ENCODE measurements around the gene XRN1.

The XRN1 gene

GRCh38 chr3:142436951-142437585 lies 10.8 kb downstream of the XRN1 start:
- peaks cover 11% of the 10 kb centered on the region; the same call in 1 of the 2 replicates for H4K20me1 ChIP-seq (ENCODE audit: low read depth, low read length)
- H3K9ac ChIP-seq (ENCODE audit: low read length): no peak overlapping the region
- no peak for TF ChIP-seq CTCF (IDR thresholded peaks at IDR 0.05; ENCODE audit: insufficient read depth, low read length, poor library complexity, severe bottlenecking)
- no peak for TF ChIP-seq EZH2phosphoT487 (conservative IDR thresholded peaks at IDR 0.05; ENCODE audit: low read length)
- H3K27me3 ChIP-seq (ENCODE audit: low read length): no peaks in the 10 kb centered on the region
- no peak overlapping the region for H2AFZ ChIP-seq (ENCODE audit: low read depth, low read length, severe bottlenecking)
- H3F3A ChIP-seq (ENCODE audit: insufficient read depth): no peaks in the 10 kb centered on the region; the same call in 1 of the 2 replicates
- no peak overlapping the region for H3K4me3 ChIP-seq (ENCODE audit: insufficient read depth, low read length, poor library complexity, severe bottlenecking)
- peaks cover 24% of the 10 kb centered on the region for H3K79me2 ChIP-seq (ENCODE audit: insufficient read depth, low read length)
- no peaks in the 10 kb centered on the region; the same call in 1 of the 2 replicates for H3K36me3 ChIP-seq (ENCODE audit: low read length)
- H3K27ac ChIP-seq (ENCODE audit: low read depth, low read length): no peak overlapping the region
- H3K4me2 ChIP-seq (ENCODE audit: low read depth, low read length, poor library complexity, severe bottlenecking): no peak overlapping the region
- H3K9me2 ChIP-seq (replicated peaks; ENCODE audit: insufficient read depth, low read length): no peaks in the 10 kb centered on the region
- no peaks in the 10 kb centered on the region for H3K9me3 ChIP-seq (ENCODE audit: insufficient read depth, low read length)

DNA sequence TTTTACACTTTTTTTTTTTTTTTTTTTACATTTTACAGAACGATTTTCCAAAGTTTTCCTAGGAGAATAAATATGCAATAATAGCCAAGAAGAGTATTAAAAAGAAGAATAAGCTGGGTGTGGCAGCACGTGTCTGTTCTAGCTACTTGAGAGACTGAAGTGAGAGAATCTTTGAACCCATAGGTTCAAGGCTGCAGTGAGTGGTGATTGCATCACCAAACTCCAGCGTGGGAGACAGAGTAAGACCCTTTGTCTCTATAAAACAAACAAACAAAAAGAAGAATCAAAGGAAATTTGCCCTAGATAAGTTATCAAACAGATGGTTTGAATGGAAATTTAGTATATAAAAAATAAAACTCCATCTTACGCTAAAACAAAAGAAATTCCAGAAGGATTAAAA lies 13.3 kb downstream of the XRN1 start:
- H3K4me2 ChIP-seq (ENCODE audit: low read depth, low read length, poor library complexity, severe bottlenecking): no peak overlapping the region

GRCh38 chr3:142433110-142433509 lies 14.7 kb downstream of the XRN1 start:
- no peak overlapping the region for H3K9ac ChIP-seq (ENCODE audit: low read length)
- H3K9me3 ChIP-seq (ENCODE audit: insufficient read depth, low read length): no peaks in the 10 kb centered on the region
- H3K4me2 ChIP-seq (ENCODE audit: low read depth, low read length, poor library complexity, severe bottlenecking): no peak overlapping the region
- H3K27me3 ChIP-seq (ENCODE audit: low read length): no peaks in the 10 kb centered on the region
- no peaks in the 10 kb centered on the region for H3K9me2 ChIP-seq (replicated peaks; ENCODE audit: insufficient read depth, low read length)
- no peak overlapping the region for H3K27ac ChIP-seq (ENCODE audit: low read depth, low read length)
- H4K20me1 ChIP-seq (ENCODE audit: low read depth, low read length): peaks cover 11% of the 10 kb centered on the region; the same call in 1 of the 2 replicates
- TF ChIP-seq EZH2phosphoT487 (conservative IDR thresholded peaks at IDR 0.05; ENCODE audit: low read length): no peak
- TF ChIP-seq CTCF (IDR thresholded peaks at IDR 0.05; ENCODE audit: insufficient read depth, low read length, poor library complexity, severe bottlenecking): no peak
- H2AFZ ChIP-seq (ENCODE audit: low read depth, low read length, severe bottlenecking): no peak overlapping the region
- no peaks in the 10 kb centered on the region; the same call in 1 of the 2 replicates for H3F3A ChIP-seq (ENCODE audit: insufficient read depth)
- no peak overlapping the region for H3K4me3 ChIP-seq (ENCODE audit: insufficient read depth, low read length, poor library complexity, severe bottlenecking)
- no peaks in the 10 kb centered on the region; the same call in 1 of the 2 replicates for H3K36me3 ChIP-seq (ENCODE audit: low read length)
- peaks cover 24% of the 10 kb centered on the region for H3K79me2 ChIP-seq (ENCODE audit: insufficient read depth, low read length)

More for the DNA sequence above, 13.3 kb downstream of the XRN1 start:
- Histone ChIP-seq H3K36me3 (ENCODE audit: low read length) (no peaks in the 10 kb centered on the region; the same call in 1 of the 2 replicates), H4K20me1 (ENCODE audit: low read depth, low read length) (peaks cover 11% of the 10 kb centered on the region; the same call in 1 of the 2 replicates), H3K9me3 (ENCODE audit: insufficient read depth, low read length) (no peaks in the 10 kb centered on the region), H3K27me3 (ENCODE audit: low read length) (no peaks in the 10 kb centered on the region), H2AFZ (ENCODE audit: low read depth, low read length, severe bottlenecking) (no peak overlapping the region), H3K9me2 (replicated peaks; ENCODE audit: insufficient read depth, low read length) (no peaks in the 10 kb centered on the region), H3K9ac (ENCODE audit: low read length) (no peak overlapping the region), H3K79me2 (ENCODE audit: insufficient read depth, low read length) (peaks cover 24% of the 10 kb centered on the region), H3F3A (ENCODE audit: insufficient read depth) (no peaks in the 10 kb centered on the region; the same call in 1 of the 2 replicates), H3K4me3 (ENCODE audit: insufficient read depth, low read length, poor library complexity, severe bottlenecking) (no peak overlapping the region), H3K27ac (ENCODE audit: low read depth, low read length) (no peak overlapping the region)
- TF ChIP-seq CTCF (IDR thresholded peaks at IDR 0.05; ENCODE audit: insufficient read depth, low read length, poor library complexity, severe bottlenecking) (no peak), EZH2phosphoT487 (conservative IDR thresholded peaks at IDR 0.05; ENCODE audit: low read length) (no peak)

Data from SU-DHL-6 (cell line).